DND-41 (cell line): ENCODE results near the gene DTD2.

Experiments
- CTCF ChIP-seq: IDR thresholded peaks from 2 replicates; pipeline ENCODE4 v1.5.1; 2012; ENCODE audit warnings: borderline replicate concordance, low read length, moderate library complexity, mild to moderate bottlenecking; ENCODE audit not compliant: poor library complexity, severe bottlenecking; ENCODE audit errors: extremely low read depth
- EZH2 ChIP-seq: IDR thresholded peaks from 3 replicates; pipeline ENCODE4 v1.6.1; 2012; ENCODE audit warnings: borderline replicate concordance, low read depth, mild to moderate bottlenecking, moderate library complexity, low read length, inconsistent platforms; ENCODE audit not compliant: severe bottlenecking

- TF ChIP-seq CTCF (no peak), EZH2 (no peak)
Observed at GRCh38 chr14:31400031-31400638, 57.2 kb downstream of the DTD2 start.
